Daoy (cell line): ENCODE data around the gene CHMP6. TPM values are rescaled to one million over a fixed set of nuclear protein-coding genes. Genes with fewer than 3 reads are reported as not detected.

Experiments
- DNase-seq: peaks from one replicate; pipeline ENCODE4 v3.0.0-alpha.2; 2015; ENCODE audit warnings: low read depth
- total RNA-seq: library from RNA; depleted of rRNA; stranded (reverse); fragments of >200 nt; shearing (Covaris generic); gene quantifications from 2 replicates; pipeline ENCODE4 v1.2.3, GENCODE V29; 2014

Gene CHMP6
- total RNA-seq, 1 experiment from 2014 or later = 30.9 TPM

GRCh38 chr17:80992077-80992947, 671 bp downstream of the CHMP6 start:
- DNase-seq = peak; percentile 14

DNA sequence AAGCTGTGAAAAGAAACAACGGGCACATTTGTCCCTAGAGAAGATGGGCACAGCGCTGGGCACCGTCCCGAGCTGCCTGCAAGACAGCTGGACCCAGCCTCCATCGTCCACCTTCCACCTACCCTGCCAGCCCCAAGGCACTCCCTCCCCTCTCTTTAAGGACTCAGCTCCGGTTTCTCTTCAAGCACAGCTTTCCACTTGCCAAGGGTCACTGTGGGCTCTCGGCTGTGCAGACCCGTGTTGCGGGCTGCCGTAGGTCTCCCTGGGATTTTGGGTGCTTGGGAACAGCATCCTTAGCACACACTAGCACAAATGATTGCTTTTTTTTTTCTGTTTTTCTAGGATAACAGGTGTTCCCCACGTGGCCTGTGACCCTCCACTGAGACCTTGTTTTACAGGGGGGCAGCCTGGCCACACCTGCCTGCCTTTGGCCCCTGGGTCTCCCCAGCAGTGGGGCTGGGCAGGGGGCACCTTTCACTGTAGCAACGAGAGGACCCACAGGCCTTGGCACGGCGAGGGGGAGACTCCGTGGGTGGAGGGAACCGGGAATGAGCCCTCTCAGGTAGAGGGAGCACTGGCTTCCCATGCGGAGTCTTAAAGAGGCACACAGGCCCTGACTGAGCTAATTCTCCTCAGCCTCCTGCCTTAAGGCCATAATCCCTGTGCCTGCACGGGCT, 1.4 kb downstream of the CHMP6 start:
- peak; percentile 35 for DNase-seq

DNA sequence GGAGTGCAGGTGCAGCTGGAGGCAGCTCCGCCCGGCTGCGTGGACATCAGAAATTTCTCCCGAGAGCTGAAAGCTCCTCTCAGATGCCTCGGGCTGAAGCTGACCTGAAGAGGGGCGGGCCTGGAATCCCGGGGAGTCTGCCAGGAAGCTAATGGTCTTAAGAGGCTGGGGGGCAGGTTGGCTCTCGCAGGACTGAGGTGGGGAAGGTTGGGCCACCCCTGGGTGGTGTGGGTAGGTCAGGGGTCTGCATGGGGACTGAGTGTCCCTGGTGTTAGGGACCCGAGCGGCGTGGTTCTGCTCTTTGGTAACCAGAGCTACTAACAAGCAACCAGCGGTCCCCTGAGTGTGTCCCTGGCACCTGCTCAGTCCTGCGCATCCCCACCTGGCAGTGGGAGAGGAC, 3.5 kb downstream of the CHMP6 start:
- DNase-seq = no peak

DNA sequence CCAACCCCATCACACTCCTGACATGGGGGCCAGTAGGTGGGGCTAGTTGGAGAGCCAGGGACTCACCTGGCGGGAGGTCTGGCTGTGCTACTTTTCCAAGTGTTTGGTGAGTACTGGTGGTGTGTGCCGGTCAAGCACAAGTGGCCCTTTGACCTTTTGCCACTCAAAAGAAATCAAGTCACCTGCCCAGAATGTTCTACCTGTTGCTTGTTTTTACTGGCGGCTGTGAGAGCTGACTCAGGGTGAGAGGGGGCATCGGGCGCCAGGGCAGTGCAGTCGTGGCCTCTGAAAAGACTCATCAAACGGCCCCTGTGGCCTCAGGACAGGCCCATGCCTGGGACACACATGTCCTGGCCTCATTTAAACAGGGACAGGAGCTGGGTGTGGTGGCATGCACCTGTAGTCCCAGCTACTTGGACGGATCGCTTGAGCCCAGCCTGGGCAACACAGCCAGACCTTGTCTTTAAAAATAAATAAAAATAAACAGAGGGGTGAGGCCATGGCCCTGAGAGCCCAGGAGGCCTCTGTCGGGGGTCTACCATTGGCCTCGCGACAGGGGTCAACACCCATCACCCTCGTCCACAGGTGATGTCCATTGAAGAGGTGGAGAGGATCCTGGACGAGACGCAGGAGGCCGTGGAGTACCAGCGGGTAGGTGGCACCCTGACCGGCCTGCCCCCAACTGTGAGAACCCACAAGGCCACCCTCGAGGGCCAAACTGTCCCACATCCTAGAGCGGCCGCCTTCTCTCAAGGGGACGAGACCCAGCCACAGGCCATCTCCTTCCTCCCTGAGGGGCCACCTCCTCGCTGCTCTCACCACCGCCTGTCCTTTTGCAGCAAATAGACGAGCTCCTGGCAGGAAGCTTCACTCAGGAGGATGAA, 5.0 kb downstream of the CHMP6 start:
- DNase-seq = no peak

- DNase-seq = peak; percentile 96
Measured at GRCh38 chr17:80997424-80998117, 5.9 kb downstream of the CHMP6 start.

DNA sequence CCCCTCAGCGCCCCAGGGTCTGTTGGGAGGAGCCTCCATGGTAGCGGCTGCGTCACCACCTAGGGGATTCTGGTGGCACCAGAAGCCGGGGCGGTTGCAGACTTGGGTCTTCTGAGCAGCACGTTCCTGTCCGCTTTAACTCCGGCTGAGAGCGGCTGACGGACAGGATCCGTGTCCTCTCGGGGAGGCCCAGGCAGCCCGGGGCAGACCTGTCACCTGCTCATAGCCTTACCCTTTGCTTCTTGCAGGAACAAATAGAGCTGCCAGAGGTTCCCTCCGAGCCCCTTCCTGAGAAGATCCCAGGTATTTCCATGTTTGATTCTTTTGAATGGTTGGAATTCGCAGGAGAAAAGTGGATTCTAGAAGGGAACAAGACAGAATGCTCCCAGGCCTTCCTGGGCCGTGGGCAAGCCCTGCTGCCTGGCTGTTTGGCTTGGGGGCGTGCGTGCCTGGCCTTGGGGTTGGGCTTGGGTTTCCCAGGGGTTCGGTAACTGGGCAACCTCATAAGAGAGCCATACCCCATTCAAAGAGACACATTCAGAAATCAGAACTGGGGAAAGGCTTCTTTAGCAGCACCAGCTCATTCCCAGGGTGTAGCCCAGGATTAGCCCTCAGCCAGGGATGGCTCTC, 6.6 kb downstream of the CHMP6 start:
- no peak for DNase-seq

GRCh38 chr17:80998748-80999535, 7.3 kb downstream of the CHMP6 start:
- no peak for DNase-seq

- DNase-seq = no peak
Measured at GRCh38 chr17:80999536-81000333, 8.1 kb downstream of the CHMP6 start.

GRCh38 chr17:81000334-81000630, 8.6 kb downstream of the CHMP6 start:
- no peak for DNase-seq

DNA sequence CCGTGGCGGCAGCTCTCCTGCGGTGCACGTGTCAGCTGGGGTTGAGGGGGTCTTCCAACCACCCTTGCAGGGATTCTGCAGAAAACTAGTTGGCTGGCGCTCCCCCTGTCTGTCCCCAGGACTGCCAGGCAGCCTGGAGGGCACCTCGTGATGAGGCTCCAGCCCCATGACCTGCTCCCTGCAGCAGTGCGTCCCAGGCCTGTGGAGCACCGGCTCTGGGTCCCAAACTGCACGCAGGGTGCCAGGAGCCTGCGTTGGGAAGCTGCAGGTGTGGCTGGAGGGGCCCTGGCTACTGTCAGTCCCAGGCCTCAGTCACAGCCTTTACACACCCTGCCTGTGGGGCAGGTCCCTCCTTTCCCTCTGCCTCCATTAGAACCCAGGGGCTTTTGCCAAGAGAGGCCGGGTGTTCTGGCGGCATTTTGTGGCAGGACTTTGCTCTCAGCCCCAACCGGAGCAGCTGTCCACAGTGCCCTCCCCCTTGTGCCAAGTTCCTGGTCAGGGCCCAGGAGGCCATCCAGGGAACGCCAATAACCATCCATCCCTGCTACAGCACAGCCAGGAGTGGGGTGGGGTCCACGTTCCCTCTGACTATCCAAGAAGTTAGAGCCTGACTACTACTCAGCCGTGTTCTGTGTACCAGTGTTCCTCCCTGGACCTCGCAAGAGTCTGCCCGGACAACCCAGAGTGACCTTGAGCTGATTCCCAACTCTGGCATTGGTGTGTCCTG, 9.2 kb downstream of the CHMP6 start:
- DNase-seq = no peak

DNA sequence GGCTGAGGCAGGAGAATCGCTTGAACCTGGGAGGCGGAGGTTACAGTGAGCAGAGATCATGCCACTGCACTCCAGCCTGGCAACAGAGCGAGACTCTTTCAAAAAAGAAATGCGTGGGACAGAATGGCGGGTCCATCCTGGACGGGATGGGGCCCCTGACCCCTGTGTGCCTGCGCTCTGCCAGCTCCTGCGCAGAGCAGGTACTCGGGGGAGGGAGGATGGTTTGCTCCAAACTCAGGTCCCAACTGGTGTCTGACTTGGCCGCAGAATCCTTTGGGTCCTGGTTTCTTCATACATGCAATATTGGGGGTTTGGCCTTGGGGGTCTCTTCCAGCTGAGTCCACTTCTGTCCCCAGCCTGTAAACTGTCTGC, 10.4 kb downstream of the CHMP6 start:
- DNase-seq = no peak

DNA sequence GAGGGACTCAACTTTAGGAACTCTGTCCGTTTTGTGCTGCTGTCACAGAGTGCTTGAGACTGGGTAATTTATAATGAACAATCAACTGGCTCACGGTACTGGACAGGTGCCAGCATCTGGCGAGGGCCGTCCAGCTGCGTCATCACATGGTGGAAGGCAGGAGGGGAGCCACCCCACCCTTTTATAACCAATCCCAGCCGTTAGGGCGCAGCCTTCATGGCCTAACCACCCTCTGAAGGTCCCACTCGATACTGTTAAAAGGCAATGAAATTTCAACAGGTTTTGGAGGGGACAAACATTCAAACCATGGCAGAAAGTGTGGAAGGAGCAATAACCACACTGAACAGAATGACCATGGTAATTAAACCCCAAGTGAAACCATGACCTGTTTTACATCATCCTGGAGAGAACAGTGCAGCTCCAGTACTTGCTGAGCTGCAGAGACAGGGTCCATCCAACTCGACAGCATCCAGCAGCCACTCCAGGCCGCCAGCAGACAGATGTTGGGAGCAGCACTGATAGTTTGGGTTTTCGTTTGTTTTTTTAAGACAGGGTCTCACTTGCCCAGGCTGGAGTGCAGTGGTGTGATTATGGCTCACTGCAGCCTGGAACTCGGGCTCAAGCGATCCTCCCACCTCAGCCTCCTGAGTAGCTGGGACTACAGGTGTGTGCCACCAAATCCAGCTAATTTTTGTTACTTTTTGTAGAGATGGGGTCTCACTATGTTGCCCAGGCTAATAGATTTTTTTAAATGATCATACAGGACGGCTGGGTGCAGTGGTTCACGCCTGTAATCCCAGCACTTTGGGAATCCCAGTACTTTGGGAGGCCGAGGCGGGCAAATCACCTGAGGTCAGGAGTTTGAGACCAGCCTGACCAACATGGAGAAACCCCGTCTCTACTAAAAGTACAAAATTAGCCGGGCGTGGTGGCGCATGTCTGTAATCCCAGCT, 11.0 kb downstream of the CHMP6 start:
- DNase-seq = peak; percentile 88

- peak; percentile 49 for DNase-seq
Measured at GRCh38 chr17:81003711-81004475, 12.3 kb downstream of the CHMP6 start.

DNA sequence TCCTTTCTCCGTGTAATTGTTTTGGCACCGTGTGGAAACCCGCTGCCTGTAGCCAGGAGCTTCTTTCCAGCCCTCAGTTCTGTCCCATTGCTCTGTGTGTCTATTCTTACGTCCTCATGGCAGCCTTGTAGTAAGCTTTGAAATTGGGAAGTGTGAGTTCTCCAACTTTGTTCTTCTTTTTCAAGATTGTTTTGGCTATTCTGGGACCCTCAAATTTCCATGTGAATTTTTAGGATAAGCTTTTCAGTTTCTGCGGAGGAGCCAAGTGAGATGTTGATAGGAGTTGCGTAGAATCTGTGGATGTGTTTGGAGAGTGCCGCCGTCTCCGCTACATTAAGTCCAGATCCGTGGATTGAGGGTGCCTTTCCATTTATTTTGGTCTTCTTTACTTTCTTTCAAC, 15.2 kb downstream of the CHMP6 start:
- DNase-seq = no peak

DNA sequence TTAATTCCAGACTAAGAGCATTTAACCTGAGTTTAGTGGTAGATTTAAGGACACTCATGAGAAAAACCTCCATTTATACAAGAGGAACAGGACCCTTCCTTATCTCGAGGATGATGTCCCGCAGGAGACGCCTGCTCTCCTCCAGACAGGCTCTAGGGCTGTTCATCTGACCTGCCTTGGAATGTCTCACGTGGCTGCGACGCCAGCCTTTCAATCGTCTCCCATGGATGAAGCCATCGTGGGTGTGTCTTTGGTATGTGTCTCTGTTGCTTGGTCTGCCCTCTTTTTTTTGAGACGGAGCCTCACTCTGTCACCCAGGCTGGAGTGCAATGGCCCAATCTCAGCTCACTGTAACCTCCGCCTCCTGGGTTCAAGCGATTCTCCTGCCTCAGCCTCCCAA, 16.5 kb downstream of the CHMP6 start:
- no peak for DNase-seq

GRCh38 chr17:81009136-81009535, 17.5 kb downstream of the CHMP6 start:
- DNase-seq = no peak

DNA sequence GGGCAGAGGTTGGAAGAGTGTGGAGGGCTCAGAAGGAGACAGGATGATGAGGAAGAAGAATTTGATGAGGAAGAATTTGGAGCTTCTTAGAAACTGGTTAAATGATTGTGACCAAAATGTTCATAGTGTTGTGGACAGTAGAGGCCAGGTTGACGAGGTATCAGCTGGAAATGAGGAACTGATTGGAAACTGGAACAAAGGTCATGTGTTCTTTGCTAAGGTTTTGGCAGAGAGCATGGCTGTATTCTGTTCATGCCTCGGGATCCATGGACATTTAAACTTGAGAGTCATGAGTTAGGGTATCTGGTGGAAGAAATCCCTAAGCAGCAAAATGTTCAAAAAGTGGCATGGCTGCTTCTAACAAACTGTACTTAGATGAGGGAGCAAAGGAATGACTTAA, 19.3 kb downstream of the CHMP6 start:
- DNase-seq = no peak
